ENCODE results near the gene NUDT16L1.
"Not testable (repeated sequence)": the region's sequence is repeated elsewhere in the genome, so short reads cannot be mapped to it uniquely, and the experiment has no call there.

The NUDT16L1 gene

DNA sequence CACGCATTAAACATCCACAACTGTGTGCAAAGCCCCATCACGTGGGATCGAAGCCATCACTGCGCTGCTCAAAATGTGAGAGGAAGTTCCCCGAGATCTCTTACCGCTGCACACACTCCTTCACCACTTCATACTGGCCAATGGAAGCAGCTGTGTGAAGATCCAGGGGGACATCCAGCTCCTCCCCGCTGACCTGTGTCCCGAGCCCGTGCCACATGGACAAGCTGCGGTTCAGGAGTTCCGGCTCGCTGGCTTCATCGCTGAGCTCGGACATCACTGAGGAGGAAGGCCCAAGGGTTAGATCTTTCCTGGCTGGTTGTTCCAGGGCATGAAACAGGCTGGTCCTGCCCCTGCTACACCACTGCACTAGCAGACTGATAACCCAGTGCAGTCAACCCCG, 36.5 kb downstream of the NUDT16L1 start:
- TF ChIP-seq, protein P1, sequence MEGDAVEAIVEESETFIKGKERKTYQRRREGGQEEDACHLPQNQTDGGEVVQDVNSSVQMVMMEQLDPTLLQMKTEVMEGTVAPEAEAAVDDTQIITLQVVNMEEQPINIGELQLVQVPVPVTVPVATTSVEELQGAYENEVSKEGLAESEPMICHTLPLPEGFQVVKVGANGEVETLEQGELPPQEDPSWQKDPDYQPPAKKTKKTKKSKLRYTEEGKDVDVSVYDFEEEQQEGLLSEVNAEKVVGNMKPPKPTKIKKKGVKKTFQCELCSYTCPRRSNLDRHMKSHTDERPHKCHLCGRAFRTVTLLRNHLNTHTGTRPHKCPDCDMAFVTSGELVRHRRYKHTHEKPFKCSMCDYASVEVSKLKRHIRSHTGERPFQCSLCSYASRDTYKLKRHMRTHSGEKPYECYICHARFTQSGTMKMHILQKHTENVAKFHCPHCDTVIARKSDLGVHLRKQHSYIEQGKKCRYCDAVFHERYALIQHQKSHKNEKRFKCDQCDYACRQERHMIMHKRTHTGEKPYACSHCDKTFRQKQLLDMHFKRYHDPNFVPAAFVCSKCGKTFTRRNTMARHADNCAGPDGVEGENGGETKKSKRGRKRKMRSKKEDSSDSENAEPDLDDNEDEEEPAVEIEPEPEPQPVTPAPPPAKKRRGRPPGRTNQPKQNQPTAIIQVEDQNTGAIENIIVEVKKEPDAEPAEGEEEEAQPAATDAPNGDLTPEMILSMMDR (conservative IDR thresholded peaks at IDR 0.05): no peak
- no peak overlapping the region for H3K27ac ChIP-seq

DNA sequence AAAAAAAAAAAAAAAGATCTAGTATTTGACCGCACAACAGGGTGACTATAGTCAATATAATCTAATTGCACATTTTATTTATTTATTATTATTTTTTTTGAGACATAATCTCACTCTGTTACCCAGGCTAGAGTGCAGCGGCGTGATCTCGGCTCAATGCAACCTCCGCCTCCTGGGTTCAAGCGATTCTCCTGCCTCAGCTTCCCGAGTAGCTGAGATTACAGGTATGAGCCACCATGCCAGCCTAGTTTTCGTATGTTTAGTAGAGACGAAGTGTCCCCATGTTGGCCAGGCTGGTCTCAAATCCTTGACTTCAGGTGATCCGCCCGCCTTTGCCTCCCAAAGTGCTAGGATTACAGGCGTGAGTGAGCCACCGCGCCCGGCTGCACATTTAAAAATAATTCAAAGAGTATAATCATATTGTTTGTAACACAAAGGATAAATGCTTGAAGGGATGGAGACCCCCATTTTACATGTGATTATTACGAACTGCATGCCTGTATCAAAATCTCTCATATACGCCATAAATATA, 39.9 kb downstream of the NUDT16L1 start:
- H3K27ac ChIP-seq: peak overlapping the region; percentile 87
- no peak for TF ChIP-seq ZFX (IDR thresholded peaks at IDR 0.05)

DNA sequence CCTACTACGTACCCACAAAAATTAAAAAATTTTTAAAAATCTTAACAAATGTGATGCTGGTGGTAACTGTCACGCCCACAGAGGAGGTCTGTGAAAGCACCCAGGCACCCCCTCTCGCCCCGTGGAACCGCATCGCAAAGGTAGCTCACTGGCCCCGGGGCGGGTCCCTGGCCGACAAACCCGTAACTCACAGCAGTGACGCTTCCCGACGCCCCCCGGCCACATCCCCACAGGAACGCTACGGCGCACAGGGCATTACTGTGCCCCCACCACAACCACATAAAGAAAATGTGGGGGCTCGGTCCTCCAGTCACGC, 40.3 kb downstream of the NUDT16L1 start:
- H3K27ac ChIP-seq: peak overlapping the region; percentile 87
- no peak for TF ChIP-seq ZFX (IDR thresholded peaks at IDR 0.05)
- TF ChIP-seq, protein P1 (conservative IDR thresholded peaks at IDR 0.05): no peak

DNA sequence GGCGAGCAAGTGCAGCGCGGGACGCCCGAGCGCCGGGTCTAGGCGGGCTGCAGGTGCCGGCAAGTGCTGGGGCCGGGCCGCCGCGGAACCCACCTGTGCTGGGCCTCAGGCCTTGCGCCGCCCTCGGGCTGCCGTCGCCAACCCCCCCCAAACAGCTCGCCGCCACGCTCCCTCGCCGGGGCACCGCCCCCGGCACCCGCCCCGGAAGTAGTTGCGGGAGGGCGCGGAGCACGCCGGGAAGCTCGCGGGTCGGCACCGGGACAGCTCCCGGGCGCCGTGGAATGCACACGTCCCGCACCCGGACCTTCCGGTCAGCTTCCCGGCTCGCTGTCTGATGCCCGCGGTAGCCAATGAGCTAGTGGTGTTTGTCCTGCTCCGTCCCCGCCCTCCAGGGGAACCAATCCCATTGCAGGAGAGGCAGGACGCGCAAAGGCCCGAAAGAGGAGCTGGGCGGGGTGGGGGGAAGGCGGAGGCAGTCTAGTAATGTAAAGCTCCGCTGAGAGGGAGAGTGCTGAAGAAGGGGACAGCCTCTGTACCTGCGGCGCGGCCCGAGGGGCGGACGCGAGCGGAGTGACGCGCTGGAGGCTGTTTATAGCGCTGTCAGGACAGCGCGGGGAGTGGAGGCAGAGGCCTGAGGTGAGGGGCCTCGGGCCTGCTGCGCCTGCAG, 40.8 kb downstream of the NUDT16L1 start, which contains the start of the genes ANKS3 and DNAAF8:
ANKS3 (minus strand) TSS at position 209 of the 667 bp plus-strand sequence. CDS start 4,122 bp downstream, outside the sequence.
DNAAF8 (plus strand) TSS at position 475 of the 667 bp plus-strand sequence. CDS start 1,978 bp downstream, outside the sequence.
- peak; percentile 83; the same call in 1 of the 2 replicates for TF ChIP-seq ZFX (IDR thresholded peaks at IDR 0.05)
- TF ChIP-seq, protein P1 (conservative IDR thresholded peaks at IDR 0.05): no peak
- peak within 1 kb of the TSS; percentile 87 for H3K27ac ChIP-seq

DNA sequence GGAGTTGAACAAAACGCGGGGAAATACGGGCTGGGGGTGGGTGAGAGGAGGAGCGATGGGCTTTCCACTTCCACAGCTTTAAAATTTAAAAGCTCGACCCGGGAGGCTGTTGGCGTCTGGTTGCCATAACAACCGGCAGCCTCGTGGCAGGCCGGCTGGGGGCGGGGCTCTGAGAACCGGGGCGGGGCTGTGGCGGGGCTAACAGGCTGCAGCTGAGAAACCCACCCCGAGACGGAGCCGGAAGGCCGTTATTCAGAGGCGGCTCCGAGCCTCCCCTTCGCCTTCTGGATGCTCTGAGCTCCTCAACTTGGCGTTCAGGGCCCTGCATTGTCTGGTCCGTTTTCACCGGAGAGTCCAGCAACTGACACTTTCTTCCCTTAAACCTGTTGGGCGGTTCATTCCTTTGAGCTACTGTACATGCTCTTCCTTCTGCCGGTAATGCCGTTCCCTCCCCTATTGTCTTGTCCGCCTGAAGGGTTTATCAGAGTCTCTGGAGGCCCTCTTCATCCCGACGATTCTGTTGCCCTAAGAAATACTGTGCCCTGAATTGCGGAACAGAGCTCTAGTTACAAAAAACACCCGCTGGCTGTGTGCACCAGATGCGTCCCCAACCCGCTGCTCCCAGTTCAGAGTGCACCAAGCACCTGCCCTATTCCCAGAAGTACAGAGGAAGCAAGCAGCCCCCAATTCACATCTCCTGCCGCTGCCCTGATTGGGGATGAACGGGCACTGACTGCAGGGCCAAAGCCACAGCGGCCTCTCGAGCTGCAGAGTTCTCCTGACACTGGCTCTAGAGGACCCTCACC, 41.6 kb downstream of the NUDT16L1 start:
- H3K27ac ChIP-seq: peak overlapping the region; percentile 87
- TF ChIP-seq ZFX (IDR thresholded peaks at IDR 0.05): no peak
- TF ChIP-seq, protein P1 (conservative IDR thresholded peaks at IDR 0.05): no peak

DNA sequence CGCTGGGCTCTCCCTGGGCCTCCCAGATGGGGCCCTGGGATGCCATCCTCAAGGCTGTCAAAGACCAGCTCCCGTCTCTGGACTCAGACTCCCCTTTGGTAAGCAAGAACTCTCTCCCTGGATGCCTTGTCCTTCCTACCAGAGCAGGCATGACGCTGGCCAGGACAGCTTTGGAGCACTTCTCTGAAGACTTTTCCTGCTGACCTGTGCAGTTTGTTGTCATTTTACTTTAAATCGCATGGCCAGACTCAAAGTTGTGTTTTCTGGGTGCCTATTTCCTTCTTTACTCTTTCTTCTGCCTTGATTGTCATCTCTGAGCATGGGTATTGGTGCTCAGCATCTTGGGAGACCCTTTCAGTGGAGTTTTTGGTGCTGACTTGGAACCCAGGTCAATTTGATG, 43.2 kb downstream of the NUDT16L1 start:
- no peak overlapping the region for H3K27ac ChIP-seq
- TF ChIP-seq, protein P1 (conservative IDR thresholded peaks at IDR 0.05): no peak
- TF ChIP-seq ZFX (IDR thresholded peaks at IDR 0.05): no peak

DNA sequence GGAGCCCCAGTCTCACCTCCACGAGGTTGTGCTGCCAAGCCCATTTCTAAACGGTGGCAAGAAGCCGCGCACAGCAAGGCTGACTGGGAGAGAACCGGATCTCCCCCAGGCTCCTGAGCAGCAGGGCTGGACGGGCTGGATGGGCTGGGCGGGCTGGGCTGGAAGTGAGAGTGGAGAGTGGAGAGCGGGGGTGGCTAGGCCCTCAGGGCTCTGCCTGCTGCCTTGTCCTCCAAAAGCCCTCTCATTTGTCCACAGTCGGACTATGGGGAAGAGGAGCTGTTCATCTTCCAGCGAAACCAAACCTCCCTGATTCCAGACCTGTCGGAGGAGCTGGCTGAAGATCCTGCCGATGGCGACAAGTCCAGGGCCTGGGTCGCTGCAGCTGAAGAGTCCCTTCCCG, 44.2 kb downstream of the NUDT16L1 start:
- no peak overlapping the region for H3K27ac ChIP-seq
- no peak for TF ChIP-seq ZFX (IDR thresholded peaks at IDR 0.05)
- TF ChIP-seq, protein P1 (conservative IDR thresholded peaks at IDR 0.05): no peak

DNA sequence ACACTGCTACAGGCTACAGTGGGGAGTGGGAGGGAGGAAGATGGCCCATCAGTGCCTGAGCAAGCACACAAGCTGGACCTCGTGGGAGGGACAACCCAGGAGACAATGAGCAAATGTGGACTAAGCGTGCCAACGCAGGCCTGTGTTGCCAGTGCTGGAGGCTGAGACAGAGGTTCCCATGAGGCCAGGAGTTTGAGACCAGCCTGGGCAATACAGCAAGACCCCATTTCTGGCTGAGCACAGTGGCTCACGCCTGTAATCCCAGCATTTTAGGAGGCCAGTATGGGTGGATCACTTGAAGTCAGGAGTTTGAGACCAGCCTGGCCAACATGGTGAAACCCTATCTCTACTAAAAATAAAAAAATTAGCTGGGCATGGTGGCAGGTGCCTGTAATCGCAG, 45.0 kb downstream of the NUDT16L1 start:
- H3K27ac ChIP-seq: not testable (repeated sequence)

Data from C4-2B (cell line).